Hindlimb muscle (tissue), 1 donor: ENCODE measurements around the gene KCNQ1. TPM values are rescaled to one million over a fixed set of nuclear protein-coding genes. Genes with fewer than 3 reads are reported as not detected.

Source experiments
- DNase-seq: peaks from one replicate; pipeline ENCODE4 v3.0.0-alpha.2; 2013
- polyA plus RNA-seq: library from polyadenylated mRNA; unstranded; fragments of 120-200 nt; gene quantifications from one replicate; pipeline ENCODE4 v1.2.1, GENCODE V29; 2013; ENCODE audit not compliant: insufficient read length

Gene KCNQ1
- polyA plus RNA-seq, 1 donor, result 2.9 TPM

DNA sequence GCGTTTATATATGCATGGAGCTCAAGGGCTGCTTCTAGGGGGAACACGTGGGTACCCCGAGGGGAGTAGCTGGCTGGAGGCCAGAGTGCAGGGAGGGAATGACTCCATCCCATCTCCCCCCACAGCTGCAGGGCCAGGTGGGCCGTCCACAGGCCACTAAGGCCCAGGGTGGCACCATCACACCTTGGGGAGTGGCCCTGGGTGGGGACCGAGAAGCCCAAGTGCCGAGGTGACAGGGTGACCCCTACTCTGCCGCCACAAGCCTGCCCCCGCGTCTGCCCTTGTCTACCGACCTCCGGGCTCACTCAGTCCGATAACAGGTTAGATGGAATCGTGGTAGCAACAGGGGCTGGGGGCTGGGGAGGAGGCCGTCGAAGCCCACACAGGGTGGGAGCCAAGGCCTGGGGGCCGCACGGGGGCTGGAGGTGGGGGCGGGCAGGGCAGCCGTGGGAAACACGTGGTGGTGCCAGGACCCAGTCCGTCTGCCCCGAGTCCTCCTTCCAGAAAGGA lies 129.3 kb downstream of the KCNQ1 start:
- no peak for DNase-seq

- no peak for DNase-seq
Measured at GRCh38 chr11:2574553-2575535, 130.0 kb downstream of the KCNQ1 start.

GRCh38 chr11:2575591-2576051 lies 130.8 kb downstream of the KCNQ1 start:
- no peak for DNase-seq

DNA sequence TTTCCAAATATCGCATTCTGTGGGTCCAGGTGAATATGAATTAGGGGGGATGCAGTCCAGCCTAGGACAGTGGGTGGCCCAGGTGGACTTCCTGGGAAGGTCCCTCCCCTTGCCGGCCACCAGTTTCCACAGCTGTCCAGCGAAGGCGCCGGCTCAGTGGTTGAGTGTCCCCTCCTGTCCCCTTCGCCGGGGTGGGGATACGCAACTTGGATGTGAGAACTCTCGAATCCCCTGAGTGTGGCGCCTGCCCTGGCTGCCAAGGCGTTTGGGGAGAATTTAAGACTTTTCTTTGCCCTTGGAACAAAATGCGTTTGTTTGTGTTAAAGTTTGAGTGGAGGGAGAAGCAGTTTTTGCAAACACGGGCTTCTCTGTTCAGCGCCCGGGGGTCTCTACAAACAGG lies 131.3 kb downstream of the KCNQ1 start:
- DNase-seq, result no peak

GRCh38 chr11:2576549-2576948 lies 131.7 kb downstream of the KCNQ1 start:
- DNase-seq, result no peak

- no peak for DNase-seq
Measured at GRCh38 chr11:2577031-2577990, 132.5 kb downstream of the KCNQ1 start.

DNA sequence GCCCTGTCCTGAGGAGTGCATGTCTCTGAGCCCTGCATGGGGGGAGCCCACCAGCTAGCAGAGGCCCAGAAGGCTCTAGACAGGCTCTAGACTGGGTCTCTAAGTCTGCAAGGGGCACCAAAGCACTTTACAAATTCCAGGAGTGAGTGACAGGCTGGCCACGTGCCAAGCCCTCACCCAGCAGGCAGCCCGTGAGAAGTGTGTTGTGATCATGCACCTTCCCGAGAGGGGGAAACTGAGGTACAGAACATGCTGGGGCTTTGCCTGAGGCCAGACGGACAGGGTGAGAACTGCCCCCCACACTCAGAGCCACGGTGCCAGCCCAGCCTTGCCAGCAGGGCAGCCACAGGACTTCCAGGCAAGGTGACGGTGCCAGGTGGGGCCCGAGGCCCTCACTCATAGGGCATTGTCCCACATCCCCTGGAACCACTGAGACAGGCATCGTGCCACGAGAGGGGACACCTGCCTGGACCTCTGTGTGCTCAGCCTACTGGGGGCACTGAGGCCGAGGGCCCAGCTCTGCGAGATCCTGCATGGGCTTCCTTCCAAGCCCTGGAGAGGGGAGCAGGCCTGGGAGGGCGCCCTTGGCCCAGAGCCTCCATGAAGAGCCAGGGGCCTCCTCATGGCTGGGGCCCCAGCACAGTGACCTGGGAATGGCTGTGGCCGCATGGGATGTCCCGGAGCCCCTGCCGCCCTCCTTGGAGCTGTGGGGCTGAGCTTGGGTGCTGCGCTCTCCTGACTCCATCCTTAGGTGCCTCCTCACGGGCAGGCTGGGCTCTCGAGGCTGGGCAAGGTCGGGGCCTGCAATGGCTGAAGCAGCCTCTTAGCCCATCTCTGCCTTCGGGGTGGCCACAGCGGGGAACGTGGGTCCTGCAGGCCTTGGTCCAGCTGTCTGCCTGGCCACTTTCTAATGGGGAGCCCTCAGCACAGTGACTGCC lies 133.5 kb downstream of the KCNQ1 start:
- no peak for DNase-seq

DNA sequence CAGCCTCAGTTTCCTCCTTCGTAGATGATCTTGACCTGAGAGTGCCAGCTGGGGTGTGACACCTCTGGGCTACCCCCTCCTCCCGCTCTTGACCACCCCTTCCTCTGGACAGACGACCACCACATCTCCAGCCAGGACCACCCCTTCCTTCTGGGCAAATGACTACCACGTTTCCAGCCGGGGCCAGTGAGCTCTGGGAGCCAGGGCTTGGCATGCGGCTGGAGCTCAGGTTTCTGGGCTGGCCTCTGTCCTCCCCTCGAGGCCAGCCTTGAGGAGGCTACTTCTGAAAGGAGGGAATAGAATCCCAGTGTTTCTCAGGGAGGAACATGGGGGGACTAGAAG lies 134.1 kb downstream of the KCNQ1 start:
- no peak for DNase-seq

- no peak for DNase-seq
Measured at GRCh38 chr11:2579315-2580060, 134.7 kb downstream of the KCNQ1 start.

GRCh38 chr11:2580061-2580421 lies 135.2 kb downstream of the KCNQ1 start:
- no peak for DNase-seq

GRCh38 chr11:2580571-2581001 lies 135.8 kb downstream of the KCNQ1 start:
- no peak for DNase-seq

GRCh38 chr11:2581151-2581930 lies 136.5 kb downstream of the KCNQ1 start:
- no peak for DNase-seq

DNA sequence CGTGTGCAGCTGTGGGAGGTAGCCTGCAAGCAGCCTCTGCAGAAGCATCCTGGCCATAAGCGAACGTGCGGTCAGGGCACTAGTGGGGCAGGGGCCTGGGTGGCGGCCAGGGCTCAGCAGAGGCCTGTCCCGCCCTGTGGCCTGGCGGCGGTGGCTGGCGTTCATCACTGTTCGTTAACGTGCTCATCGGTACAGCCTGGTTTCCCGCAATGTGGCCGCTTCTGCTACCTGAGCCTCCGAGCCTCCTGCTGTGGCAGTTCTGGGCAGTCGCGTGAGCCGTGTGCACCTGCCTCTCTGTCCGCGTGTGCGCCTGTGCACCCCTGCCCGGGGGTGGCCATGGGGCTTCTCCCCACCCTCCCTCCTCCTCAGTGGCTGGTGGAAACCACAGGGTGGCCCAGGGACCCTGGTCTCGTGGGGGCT lies 137.1 kb downstream of the KCNQ1 start:
- DNase-seq, result no peak

DNA sequence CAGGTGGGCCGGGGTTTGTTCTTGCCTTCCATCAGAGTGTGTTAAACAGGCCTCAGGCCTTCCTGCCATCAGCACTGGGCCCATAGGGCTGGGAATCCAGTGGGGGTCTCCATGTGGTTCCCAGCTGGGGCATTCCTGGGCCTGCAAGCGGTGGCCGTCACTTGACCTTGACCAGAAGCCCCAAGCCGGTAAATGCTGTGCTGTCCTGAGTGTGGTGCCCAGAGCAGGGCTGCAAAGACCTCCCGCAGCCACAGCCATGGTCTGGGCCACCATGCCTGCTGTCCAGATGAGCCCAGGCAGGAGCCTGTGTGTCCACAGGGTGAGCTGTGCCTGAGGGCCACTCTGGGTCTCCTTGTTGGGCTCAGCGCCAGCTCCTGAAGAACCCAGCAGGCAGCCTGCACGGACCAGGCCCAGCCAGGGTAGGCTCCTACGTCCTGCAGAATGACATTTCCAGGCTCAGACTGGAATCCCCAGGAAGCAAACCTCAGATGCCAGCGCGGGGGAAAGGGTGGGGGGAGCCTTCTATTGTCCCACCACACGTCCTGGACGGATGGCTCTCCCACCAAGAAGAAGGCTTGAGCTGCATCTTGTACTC lies 137.6 kb downstream of the KCNQ1 start:
- DNase-seq, result no peak

DNA sequence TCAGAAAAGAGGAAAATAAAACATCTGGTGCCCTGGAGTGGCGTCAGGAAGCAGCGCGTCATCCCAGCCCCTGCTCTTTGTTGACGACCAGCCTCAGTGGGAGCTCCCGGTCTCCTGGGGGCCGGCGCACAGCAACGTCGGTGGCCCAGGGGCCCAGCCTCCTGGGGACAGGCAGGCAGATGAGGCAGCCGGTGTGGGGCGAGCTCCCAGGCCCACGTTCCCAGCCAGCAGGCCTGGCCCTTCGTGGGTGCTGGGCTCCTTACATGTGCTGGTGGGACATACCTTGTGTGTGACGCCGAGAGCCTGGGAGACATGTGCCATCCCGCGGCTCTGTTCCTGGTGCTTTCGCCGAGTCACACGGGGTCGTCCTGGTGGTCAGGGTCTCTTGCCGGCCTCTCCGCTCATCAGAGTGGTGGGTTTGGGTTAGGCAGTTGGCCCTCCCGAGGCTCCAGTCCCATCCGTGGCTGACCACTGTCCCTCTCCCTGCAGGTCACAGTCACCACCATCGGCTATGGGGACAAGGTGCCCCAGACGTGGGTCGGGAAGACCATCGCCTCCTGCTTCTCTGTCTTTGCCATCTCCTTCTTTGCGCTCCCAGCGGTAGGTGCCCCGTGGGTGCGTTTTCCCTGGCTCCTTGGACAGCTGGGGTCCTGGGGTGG lies 138.3 kb downstream of the KCNQ1 start:
- DNase-seq, result no peak

DNA sequence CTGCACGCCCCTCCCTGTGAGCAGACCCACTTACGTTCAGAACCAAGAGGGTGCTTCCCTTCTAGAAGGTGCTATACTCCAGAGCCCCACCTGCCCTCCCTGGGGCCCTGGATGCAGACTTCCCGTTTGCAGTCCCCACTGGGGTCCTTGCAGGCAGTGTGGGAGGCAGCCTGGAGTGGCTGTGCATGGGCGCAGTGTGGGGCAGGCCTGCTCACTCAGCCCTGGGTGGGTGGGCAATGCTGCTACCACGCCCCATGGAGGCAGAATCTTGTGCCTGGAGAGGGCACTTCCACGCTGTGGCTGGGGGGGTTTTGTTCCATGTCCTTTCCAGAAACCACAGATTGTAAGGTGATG lies 138.8 kb downstream of the KCNQ1 start:
- DNase-seq, result no peak

DNA sequence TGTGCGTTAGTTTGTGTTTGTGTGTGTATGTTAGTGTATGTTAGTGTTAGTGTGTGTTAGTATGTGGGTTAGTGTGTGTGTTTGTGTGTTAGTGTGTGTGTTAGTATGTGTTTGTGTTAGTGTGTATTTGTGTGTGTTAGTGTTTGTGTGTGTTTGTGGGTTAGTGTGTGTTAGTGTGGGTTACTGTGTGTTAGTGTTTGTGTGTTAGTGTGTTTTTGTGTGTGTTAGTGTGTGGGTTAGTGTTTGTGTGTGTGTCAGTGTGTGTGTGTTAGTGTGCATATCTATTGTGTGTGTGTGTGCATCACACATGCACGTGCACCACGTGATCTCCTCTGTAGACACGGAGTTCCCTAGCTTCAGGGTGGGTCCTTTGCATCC lies 139.6 kb downstream of the KCNQ1 start:
- DNase-seq, result no peak

DNA sequence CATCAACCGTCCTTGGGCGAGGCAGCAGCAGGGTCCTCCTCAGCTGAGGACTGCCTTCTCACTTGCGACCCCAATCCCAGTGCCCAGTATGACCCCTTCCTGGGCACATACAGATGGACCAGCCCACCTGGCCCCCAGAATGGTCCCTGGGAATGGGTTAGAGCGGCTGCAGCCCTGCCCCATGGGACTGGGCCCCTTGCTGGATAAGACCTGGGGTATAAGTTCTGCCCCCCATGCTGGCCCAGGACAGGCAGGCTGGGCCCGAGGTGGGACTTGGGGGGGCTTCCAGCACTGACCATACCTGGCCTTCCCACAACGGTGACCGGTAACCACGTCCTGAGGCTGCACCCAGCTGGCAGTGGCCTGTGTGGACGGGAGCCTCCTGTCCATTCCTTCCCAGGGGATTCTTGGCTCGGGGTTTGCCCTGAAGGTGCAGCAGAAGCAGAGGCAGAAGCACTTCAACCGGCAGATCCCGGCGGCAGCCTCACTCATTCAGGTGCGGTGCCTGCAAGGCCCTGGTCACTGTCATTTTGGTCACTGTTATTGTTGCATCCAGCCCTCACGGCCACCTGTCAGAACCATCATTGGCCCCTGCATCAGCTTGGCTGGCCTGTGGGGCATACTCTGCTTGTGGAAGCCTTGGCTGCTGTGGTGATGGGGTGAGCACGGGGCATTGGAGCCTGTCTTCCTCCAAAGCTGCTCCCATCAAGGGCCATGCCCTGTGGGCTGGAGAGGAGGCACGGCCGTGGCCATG lies 140.2 kb downstream of the KCNQ1 start:
- DNase-seq, result no peak
